ENCODE measurements around the gene CENPP.

DNA sequence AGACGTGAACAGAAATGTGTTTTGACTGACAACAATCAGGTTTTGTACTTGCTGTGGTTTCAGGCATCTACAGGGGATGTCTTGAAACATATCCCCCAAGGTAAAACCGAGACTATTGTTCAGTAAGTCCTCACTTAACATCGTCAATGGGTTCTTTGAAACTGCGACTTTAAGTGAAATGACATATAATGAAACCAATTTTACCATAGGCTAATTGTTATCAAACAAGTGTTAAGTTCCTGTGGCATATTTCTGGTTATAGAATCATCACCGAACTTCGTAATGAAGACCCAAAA is 114.9 kb downstream of the CENPP start:
- TF ChIP-seq EZH2 (IDR thresholded peaks at IDR 0.05) (no peak), POLR2AphosphoS5 (IDR thresholded peaks at IDR 0.05; ENCODE audit: borderline replicate concordance, low read depth, low read length) (no peak), FOXP2 (optimal IDR thresholded peaks at IDR 0.05; ENCODE audit: control extremely low read depth, extremely low read length, insufficient read depth) (no peak)

All from SK-N-MC (cell line).